OCI-LY3 (cell line): ENCODE data around the gene CLDN14.
A peak's percentile ranks its signal among the peaks of the same experiment; 100 is the strongest.

Experiments
- H2AFZ ChIP-seq: fragments of 200-600, 300-600 bp; shearing (Covaris generic); 2 replicates; pipeline ENCODE4 v1.6.0; 2014; ENCODE audit warnings: antibody characterized with exemption, low read depth, low read length
- H3K27ac ChIP-seq: fragments of 200-600, 300-600 bp; sonication (generic); 2 replicates; pipeline ENCODE4 v1.5.1; 2014; ENCODE audit warnings: mild to moderate bottlenecking, low read length, moderate library complexity, mixed read lengths
- H3K27me3 ChIP-seq: fragments of 200-600, 300-600 bp; sonication (generic); 2 replicates; pipeline ENCODE4 v1.6.1; 2014; ENCODE audit warnings: low read depth, low read length, mixed read lengths
- H3K36me3 ChIP-seq: fragments of 200-600, 300-600 bp; sonication (generic); replicated peaks from 2 replicates; pipeline ENCODE3; 2014; ENCODE audit warnings: low read depth, low read length, mixed read lengths
- H3K4me1 ChIP-seq: fragments of 300-600, 200-600 bp; sonication (generic); 2 replicates; pipeline ENCODE4 v1.6.1; 2014; ENCODE audit warnings: low read length, mixed read lengths
- H3K4me2 ChIP-seq: fragments of 200-600, 300-600 bp; sonication (generic); 2 replicates; pipeline ENCODE4 v1.6.1; 2014; ENCODE audit warnings: low read length, mixed read lengths
- H3K4me3 ChIP-seq: fragments of 300-600, 200-600 bp; sonication (generic); 2 replicates; pipeline ENCODE4 v1.5.1; 2014; ENCODE audit warnings: antibody characterized with exemption, mild to moderate bottlenecking, low read length, moderate library complexity
- H3K79me2 ChIP-seq: fragments of 300-600, 200-600 bp; shearing (Covaris generic); 2 replicates; pipeline ENCODE4 v1.6.1; 2014; ENCODE audit warnings: mild to moderate bottlenecking, low read length, mixed read lengths
- H3K9ac ChIP-seq: fragments of 300-600, 200-600 bp; shearing (Covaris generic); 2 replicates; pipeline ENCODE4 v1.6.0; 2014; ENCODE audit warnings: mild to moderate bottlenecking, low read length, moderate library complexity
- H3K9me3 ChIP-seq: fragments of 200-600, 300-600 bp; shearing (Covaris generic); 2 replicates; pipeline ENCODE4 v1.6.1; 2014; ENCODE audit warnings: low read length, mixed read lengths; ENCODE audit not compliant: insufficient read depth
- H4K20me1 ChIP-seq: fragments of 200-600, 300-600 bp; sonication (generic); 2 replicates; pipeline ENCODE4 v1.6.1; 2016; ENCODE audit warnings: low read length, mixed read lengths; ENCODE audit not compliant: insufficient read depth
- EZH2phosphoT487 ChIP-seq: fragments of 200-600 bp; shearing (Covaris generic); IDR thresholded peaks from 2 replicates; pipeline ENCODE4 v1.6.1; 2018; ENCODE audit warnings: antibody characterized with exemption, mixed run types, low read depth
- TF ChIP-seq, protein P1 (sequence below): fragments of 200-600, 300-600 bp; sonication (generic); IDR thresholded peaks from 2 replicates; pipeline ENCODE4 v1.5.1; 2014; ENCODE audit warnings: antibody characterized with exemption, low read length, low read depth

The CLDN14 gene, protein sequence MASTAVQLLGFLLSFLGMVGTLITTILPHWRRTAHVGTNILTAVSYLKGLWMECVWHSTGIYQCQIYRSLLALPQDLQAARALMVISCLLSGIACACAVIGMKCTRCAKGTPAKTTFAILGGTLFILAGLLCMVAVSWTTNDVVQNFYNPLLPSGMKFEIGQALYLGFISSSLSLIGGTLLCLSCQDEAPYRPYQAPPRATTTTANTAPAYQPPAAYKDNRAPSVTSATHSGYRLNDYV

DNA sequence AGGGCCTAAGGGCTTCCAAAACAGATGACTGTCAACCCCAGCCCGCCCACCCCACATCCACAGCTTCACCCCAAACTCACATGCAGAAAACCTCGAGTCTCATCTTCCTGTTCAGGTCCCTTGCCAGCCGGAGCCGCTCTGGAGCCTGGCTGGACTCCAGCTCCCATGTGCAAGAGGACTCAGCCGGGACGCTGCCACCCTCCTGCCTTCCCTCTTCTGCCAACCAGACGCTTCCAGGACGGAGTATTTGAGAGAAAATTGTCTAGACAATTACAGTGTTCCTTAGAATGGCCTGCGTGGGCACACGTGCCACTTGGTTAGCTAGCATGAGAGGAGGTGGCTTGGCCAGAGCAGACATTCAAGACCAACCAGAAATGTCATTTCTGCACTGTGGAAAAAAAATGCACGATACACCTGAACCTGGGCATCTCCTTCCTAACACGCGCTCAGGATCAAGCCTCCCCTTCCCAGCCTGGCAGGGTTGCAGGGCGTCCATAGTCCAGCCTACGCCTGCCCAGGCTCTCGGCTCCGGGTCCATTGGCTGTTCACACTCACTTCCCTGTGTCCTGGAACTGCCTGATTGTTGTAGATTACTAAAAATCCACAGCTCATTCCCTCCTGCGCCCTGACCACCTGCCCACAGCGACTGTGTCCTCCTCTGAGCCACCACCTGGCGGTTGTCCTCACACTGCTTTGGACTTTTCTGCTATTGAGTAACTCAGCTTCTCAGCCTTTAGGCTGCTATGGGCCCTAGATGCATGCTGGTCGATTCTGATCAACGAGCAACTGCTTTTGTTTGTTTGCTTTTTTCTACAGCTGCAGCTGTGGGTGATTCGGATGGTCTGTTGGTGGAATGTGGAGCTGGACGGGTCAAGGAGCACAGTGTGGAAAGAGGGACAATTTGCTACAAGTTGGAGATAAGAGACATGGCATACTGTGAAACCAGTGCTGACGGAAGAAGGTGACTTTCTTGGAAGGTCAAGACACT, at the start of gene CLDN14:
TSS of gene CLDN14 (minus strand) at position 708 of the 988 bp plus-strand sequence. CDS start 18,427 bp downstream, outside the sequence.
- no peak for TF ChIP-seq EZH2phosphoT487
- TF ChIP-seq, protein P1, sequence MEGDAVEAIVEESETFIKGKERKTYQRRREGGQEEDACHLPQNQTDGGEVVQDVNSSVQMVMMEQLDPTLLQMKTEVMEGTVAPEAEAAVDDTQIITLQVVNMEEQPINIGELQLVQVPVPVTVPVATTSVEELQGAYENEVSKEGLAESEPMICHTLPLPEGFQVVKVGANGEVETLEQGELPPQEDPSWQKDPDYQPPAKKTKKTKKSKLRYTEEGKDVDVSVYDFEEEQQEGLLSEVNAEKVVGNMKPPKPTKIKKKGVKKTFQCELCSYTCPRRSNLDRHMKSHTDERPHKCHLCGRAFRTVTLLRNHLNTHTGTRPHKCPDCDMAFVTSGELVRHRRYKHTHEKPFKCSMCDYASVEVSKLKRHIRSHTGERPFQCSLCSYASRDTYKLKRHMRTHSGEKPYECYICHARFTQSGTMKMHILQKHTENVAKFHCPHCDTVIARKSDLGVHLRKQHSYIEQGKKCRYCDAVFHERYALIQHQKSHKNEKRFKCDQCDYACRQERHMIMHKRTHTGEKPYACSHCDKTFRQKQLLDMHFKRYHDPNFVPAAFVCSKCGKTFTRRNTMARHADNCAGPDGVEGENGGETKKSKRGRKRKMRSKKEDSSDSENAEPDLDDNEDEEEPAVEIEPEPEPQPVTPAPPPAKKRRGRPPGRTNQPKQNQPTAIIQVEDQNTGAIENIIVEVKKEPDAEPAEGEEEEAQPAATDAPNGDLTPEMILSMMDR = no peak
- Histone ChIP-seq H3K27me3 (no peaks in the 10 kb centered on the region), H3K9ac (no peak within 1 kb of the TSS), H3K4me2 (peak within 1 kb of the TSS; percentile 46), H3K79me2 (no peaks in the 10 kb centered on the region), H4K20me1 (no peaks in the 10 kb centered on the region), H2AFZ (no peak within 1 kb of the TSS; the same call in 1 of the 2 replicates), H3K9me3 (no peaks in the 10 kb centered on the region), H3K4me3 (no peak within 1 kb of the TSS), H3K27ac (no peak within 1 kb of the TSS), H3K4me1 (peaks cover 16% of the 10 kb centered on the region), H3K36me3 (no peaks in the 10 kb centered on the region)

DNA sequence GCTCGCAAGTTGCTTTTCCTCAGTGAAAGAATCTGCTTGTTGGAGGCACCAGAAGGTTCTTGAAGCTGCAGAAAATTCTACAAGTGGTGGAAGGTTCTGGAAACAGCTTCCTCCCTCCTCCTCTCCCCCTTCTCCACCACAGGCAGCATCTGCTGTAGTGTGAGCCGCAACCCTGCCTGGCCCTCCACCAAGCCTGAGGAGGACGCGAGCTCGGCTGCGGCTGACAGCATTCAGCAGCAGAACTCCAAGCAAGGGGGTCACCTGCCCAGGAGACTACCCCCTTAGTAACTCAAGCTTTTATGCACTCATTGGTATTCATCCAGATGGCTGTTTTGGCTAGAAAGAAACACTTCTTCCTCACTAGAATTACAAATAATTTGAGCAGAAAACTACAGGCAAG, 48.8 kb upstream of the CLDN14 start:
- Histone ChIP-seq H3K79me2 (peaks cover 17% of the 10 kb centered on the region), H3K4me2 (no peak overlapping the region), H3K36me3 (peaks cover 37% of the 10 kb centered on the region), H3K4me3 (no peak overlapping the region), H3K27me3 (no peaks in the 10 kb centered on the region), H4K20me1 (no peaks in the 10 kb centered on the region), H3K4me1 (no peaks in the 10 kb centered on the region; the same call in 1 of the 2 replicates), H3K9me3 (no peaks in the 10 kb centered on the region), H3K27ac (no peak overlapping the region), H2AFZ (no peak overlapping the region), H3K9ac (no peak overlapping the region)
- TF ChIP-seq EZH2phosphoT487 = no peak
- TF ChIP-seq, protein P1 = no peak

DNA sequence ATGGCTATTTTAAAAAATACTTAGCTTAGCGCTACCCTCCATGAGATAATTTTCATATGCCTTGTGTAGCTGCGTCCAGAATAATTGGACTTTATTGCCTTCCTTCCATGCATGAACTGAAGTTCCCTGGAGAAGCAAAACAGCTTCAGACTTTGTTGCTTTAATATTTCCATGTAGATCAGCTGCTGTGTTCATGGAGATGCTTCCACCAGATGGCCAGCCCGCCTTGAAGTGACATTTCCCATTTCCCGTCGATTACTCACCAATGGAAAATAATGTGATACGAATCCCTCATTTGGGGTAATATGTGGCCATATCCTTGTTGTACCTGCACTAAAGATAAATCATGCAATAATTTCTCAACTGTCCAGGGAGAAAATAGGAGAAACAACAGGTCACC, 47.4 kb upstream of the CLDN14 start:
- H3K4me1 ChIP-seq = no peaks in the 10 kb centered on the region
- TF ChIP-seq, protein P1 = no peak
- TF ChIP-seq EZH2phosphoT487 = no peak
- H2AFZ ChIP-seq = no peak overlapping the region
- H3K9ac ChIP-seq = no peak overlapping the region
- no peaks in the 10 kb centered on the region for H3K9me3 ChIP-seq
- H3K27me3 ChIP-seq = no peaks in the 10 kb centered on the region
- H3K4me3 ChIP-seq = no peak overlapping the region
- no peaks in the 10 kb centered on the region for H4K20me1 ChIP-seq
- H3K4me2 ChIP-seq = no peak overlapping the region
- peaks cover 4% of the 10 kb centered on the region for H3K79me2 ChIP-seq
- H3K36me3 ChIP-seq = peaks cover 36% of the 10 kb centered on the region
- no peak overlapping the region for H3K27ac ChIP-seq

DNA sequence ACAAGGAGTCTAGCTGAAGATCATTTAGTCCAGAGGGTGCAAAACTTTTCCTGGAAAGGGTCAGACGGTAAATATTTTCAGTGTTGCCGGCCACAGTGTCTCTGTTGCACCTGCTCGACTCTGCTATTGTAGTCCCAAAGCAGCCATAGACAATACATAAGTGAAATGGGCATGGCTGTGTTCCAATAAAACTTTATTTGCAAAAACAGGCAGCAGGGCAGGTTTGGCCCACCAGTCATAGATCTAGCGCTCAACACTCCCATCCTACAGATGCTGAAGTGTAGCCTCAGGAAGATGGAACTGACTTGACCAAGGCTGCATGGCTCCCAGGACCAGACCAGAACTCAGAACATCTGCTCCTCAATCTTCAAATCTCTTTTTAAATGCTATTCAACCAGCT, 46.2 kb upstream of the CLDN14 start:
- 0 out of 2 replicates have a peak, but pooled peaks cover under 1% of the 10 kb centered on the region for H3K9me3 ChIP-seq
- TF ChIP-seq EZH2phosphoT487 = no peak
- TF ChIP-seq, protein P1 = no peak
- H3K4me3 ChIP-seq = no peak overlapping the region

More for the DNA sequence above, 46.2 kb upstream of the CLDN14 start:
- no peaks in the 10 kb centered on the region for H3K4me1 ChIP-seq
- no peaks in the 10 kb centered on the region for H3K27me3 ChIP-seq
- no peak overlapping the region for H3K9ac ChIP-seq
- H4K20me1 ChIP-seq = no peaks in the 10 kb centered on the region
- no peaks in the 10 kb centered on the region for H3K79me2 ChIP-seq
- no peak overlapping the region for H2AFZ ChIP-seq
- H3K27ac ChIP-seq = no peak overlapping the region
- H3K36me3 ChIP-seq = peaks cover 43% of the 10 kb centered on the region
- H3K4me2 ChIP-seq = no peak overlapping the region
